HCT116 (cell line): ENCODE measurements around the gene CD28. TPM values are rescaled to one million over a fixed set of nuclear protein-coding genes. Genes with fewer than 3 reads are reported as not detected.

ENCODE experiments used
- ATAC-seq: fragments of 200-7000 bp; cut with Tn5 transposase; 2 replicates; pipeline ENCODE4 v1.9.1; 2020; ENCODE audit warnings: mild to moderate bottlenecking, moderate library complexity
- BruUV-seq: library from RNA; stranded (reverse); fragments of 400-500 nt; replicated peaks from 2 replicates; lab custom pipeline; 2021; lab: Mats Ljungman, UMichigan
- CTCF ChIA-PET: fragments of 300-600 bp; sonication (Branson Sonifier 250); formaldehyde crosslinking; loops from one replicate; lab custom pipeline; 2021; ENCODE audit warnings: antibody characterized with exemption; lab: Charles Lee
- POLR2A ChIA-PET: fragments of 300-600, 350-600 bp; sonication (Branson Sonifier 250); formaldehyde crosslinking; loops from one replicate; lab custom pipeline; 2021; ENCODE audit warnings: antibody characterized with exemption; lab: Charles Lee
- RAD21 ChIA-PET, 2 experiments: fragments of 300-600 bp; sonication (Branson Sonifier 250); formaldehyde crosslinking; loops; one replicate each; lab custom pipeline; 2023; ENCODE audit warnings: low total read pairs in 2 of 2; ENCODE audit not compliant: uncharacterized antibody in 2 of 2, unreplicated experiment in 2 of 2, low non-redundant PET in 1 of 2; lab: Charles Lee
- DNase-seq: peaks from one replicate; pipeline ENCODE4 v3.0.0-alpha.2; 2010; ENCODE audit warnings: low read depth, low spot score
- H2AFZ ChIP-seq: fragments of 200-600 bp; shearing (Covaris generic), sonication (generic); 2 replicates; pipeline ENCODE4 v1.6.1; 2017; ENCODE audit warnings: low read depth, mixed run types, mixed read lengths, antibody characterized with exemption, low read length; ENCODE audit not compliant: poor library complexity, severe bottlenecking
- H3K27ac ChIP-seq: 2 replicates; pipeline ENCODE4 v1.5.1; 2012; ENCODE audit warnings: low read depth, low read length
- H3K27me3 ChIP-seq: fragments of 200-600 bp; sonication (generic); 2 replicates; pipeline ENCODE4 v1.6.1; 2016; ENCODE audit warnings: mixed run types, low read length, mixed read lengths; ENCODE audit not compliant: insufficient read depth
- H3K36me3 ChIP-seq, 2 experiments: fragments of 200-500 bp in 1 of 2; fragments of 200-600 bp in 1 of 2; sonication (Bioruptor generic) in 1 of 2; sonication (generic) in 1 of 2; 2 replicates each; pipeline versions ENCODE4 v1.5.1 to v1.6.1; 2014 to 2016; ENCODE audit warnings: low read length in 2 of 2, inconsistent platforms in 1 of 2, mixed read lengths in 1 of 2, mixed run types in 1 of 2; ENCODE audit not compliant: insufficient read depth in 2 of 2, control insufficient read depth in 1 of 2
- H3K4me1 ChIP-seq, 2 experiments: fragments of 200-600 bp in 1 of 2; sonication (generic) in 1 of 2; 2 replicates each; pipeline versions ENCODE4 v1.5.1 to v1.6.1; 2012 to 2017; ENCODE audit warnings: low read length in 2 of 2, inconsistent platforms in 1 of 2, mild to moderate bottlenecking in 1 of 2, mixed read lengths in 1 of 2, mixed run types in 1 of 2, moderate library complexity in 1 of 2; ENCODE audit not compliant: insufficient read depth in 2 of 2, control insufficient read depth in 1 of 2
- H3K4me2 ChIP-seq: fragments of 200-600 bp; sonication (generic); 2 replicates; pipeline ENCODE4 v1.6.1; 2017; ENCODE audit warnings: mixed run types, low read length, mixed read lengths
- H3K4me3 ChIP-seq, 2 experiments: fragments of 200-600 bp in 1 of 2; sonication (generic) in 1 of 2; replicated peaks in 1 of 2; 2 replicates each; pipeline ENCODE4 v1.5.1; 2011 to 2016; ENCODE audit warnings: low read length in 2 of 2, control low read depth in 1 of 2, low read depth in 1 of 2, mild to moderate bottlenecking in 1 of 2, mixed read lengths in 1 of 2, mixed run types in 1 of 2
- H3K79me2 ChIP-seq: fragments of 200-600 bp; sonication (generic); 2 replicates; pipeline ENCODE4 v1.6.1; 2017; ENCODE audit warnings: mild to moderate bottlenecking, mixed run types, low read length, moderate library complexity, mixed read lengths; ENCODE audit not compliant: insufficient read depth
- H3K9ac ChIP-seq: fragments of 200-600 bp; sonication (generic); 2 replicates; pipeline ENCODE4 v1.6.1; 2016; ENCODE audit warnings: low read length, mixed read lengths
- H3K9me2 ChIP-seq: fragments of 200-600 bp; sonication (generic), shearing (Covaris generic); 2 replicates; pipeline ENCODE4 v1.6.1; 2017; ENCODE audit warnings: mixed run types, mild to moderate bottlenecking, moderate library complexity; ENCODE audit not compliant: insufficient read depth
- H3K9me3 ChIP-seq, 2 experiments: fragments of 200-500 bp in 1 of 2; fragments of 200-600 bp in 1 of 2; sonication (Bioruptor generic) in 1 of 2; sonication (generic) in 1 of 2; 2 replicates each; pipeline ENCODE4 v1.6.1; 2014 to 2017; ENCODE audit warnings: low read length in 2 of 2, mixed read lengths in 2 of 2, inconsistent platforms in 1 of 2, low read depth in 1 of 2, mild to moderate bottlenecking in 1 of 2, mixed run types in 1 of 2, moderate library complexity in 1 of 2; ENCODE audit not compliant: control insufficient read depth in 1 of 2, insufficient read depth in 1 of 2
- H4K20me1 ChIP-seq: fragments of 200-600 bp; sonication (generic), shearing (Covaris generic); 2 replicates; pipeline ENCODE4 v1.6.1; 2017; ENCODE audit warnings: mixed run types, mild to moderate bottlenecking, moderate library complexity; ENCODE audit not compliant: insufficient read depth
- CBX3 ChIP-seq: IDR thresholded peaks from 2 replicates; pipeline ENCODE4 v1.6.1; 2012; ENCODE audit warnings: low read depth
- CEBPB ChIP-seq: IDR thresholded peaks from 2 replicates; pipeline ENCODE4 v1.6.1; 2012; ENCODE audit warnings: low read depth
- CTCF ChIP-seq, 3 experiments: fragments of 200-600 bp in 1 of 3; sonication (generic) in 1 of 3; IDR thresholded peaks in 2 of 3; conservative IDR thresholded peaks in 1 of 3; 2 replicates each; pipeline ENCODE4 v1.5.1; 2012 to 2017; ENCODE audit warnings: low read depth in 2 of 3, low read length in 2 of 3, antibody characterized with exemption in 1 of 3, borderline replicate concordance in 1 of 3, control low read depth in 1 of 3, mild to moderate bottlenecking in 1 of 3, mixed read lengths in 1 of 3, mixed run types in 1 of 3, moderate library complexity in 1 of 3; ENCODE audit not compliant: insufficient read depth in 1 of 3
- EGR1 ChIP-seq: IDR thresholded peaks from 2 replicates; pipeline ENCODE4 v1.6.1; 2012; ENCODE audit warnings: low read depth
- FOSL1 ChIP-seq: IDR thresholded peaks from 2 replicates; pipeline ENCODE4 v1.6.1; 2012; ENCODE audit warnings: low read depth
- JUND ChIP-seq: IDR thresholded peaks from 2 replicates; pipeline ENCODE4 v1.6.1; 2012
- POLR2AphosphoS5 ChIP-seq: IDR thresholded peaks from 2 replicates; pipeline ENCODE4 v1.6.1; 2011; ENCODE audit warnings: mild to moderate bottlenecking, low read depth, low read length, moderate library complexity
- RAD21 ChIP-seq: IDR thresholded peaks from 2 replicates; pipeline ENCODE4 v1.6.1; 2012; ENCODE audit warnings: low read depth, mild to moderate bottlenecking
- TCF7L2 ChIP-seq: IDR thresholded peaks from 2 replicates; pipeline ENCODE4 v1.7.0; 2011; ENCODE audit warnings: borderline replicate concordance, inconsistent platforms; ENCODE audit not compliant: insufficient read depth, insufficient read length; ENCODE audit errors: extremely low read depth
- ZFX ChIP-seq: fragments of 450-650 bp; IDR thresholded peaks from 2 replicates; pipeline ENCODE4 v1.6.1; 2017
- ZNF274 ChIP-seq: fragments of 200-500 bp; sonication (Bioruptor generic); IDR thresholded peaks from 2 replicates; pipeline ENCODE4 v1.6.1; 2014; ENCODE audit warnings: mild to moderate bottlenecking, low read depth, low read length, inconsistent platforms
- intact Hi-C: fragments of 100-400 bp; cut with micrococcal nuclease; formaldehyde crosslinking; loops from 2 replicates; pipeline ENCODE4 v1.10.0; 2022
- total RNA-seq: library from RNA; stranded (reverse); gene quantifications from one replicate; pipeline ENCODE4 v1.2.1, GENCODE V29; 2021; ENCODE audit not compliant: unreplicated experiment

CD28 gene
- total RNA-seq, 1 experiment from 2014 or later = 0.37 TPM

GRCh38 chr2:203720915-203721672 is 14.7 kb downstream of the CD28 start:
- no peaks in the 10 kb centered on the region for H3K9me3 ChIP-seq
- H2AFZ ChIP-seq = no peak overlapping the region
- BruUV-seq = no TSS peak
- RAD21 ChIA-PET = no interaction called here
- no peak overlapping the region for H3K9ac ChIP-seq
- no peaks in the 10 kb centered on the region for H4K20me1 ChIP-seq
- ATAC-seq (no peak; the same call in 1 of the 2 replicates), DNase-seq (no peak)
- H3K4me2 ChIP-seq = no peak overlapping the region
- no peaks in the 10 kb centered on the region for H3K4me1 ChIP-seq
- intact Hi-C loops = no loop called here
- no peaks in the 10 kb centered on the region for H3K9me2 ChIP-seq
- POLR2A ChIA-PET = no interaction called here
- TF ChIP-seq ZFX (no peak), CBX3 (no peak), TCF7L2 (no peak), RAD21 (no peak), CEBPB (no peak), JUND (no peak), EGR1 (no peak), FOSL1 (no peak), POLR2AphosphoS5 (no peak)
- no peaks in the 10 kb centered on the region for H3K27me3 ChIP-seq
- CTCF ChIA-PET = interaction anchor here (0.7 to 1.0 kb wide), 3 partner anchors 11 to 42 kb away, joined by 3 read pairs; no protein-coding TSS in a partner anchor
- no peaks in the 10 kb centered on the region for H3K36me3 ChIP-seq
- no peak overlapping the region for H3K27ac ChIP-seq
- no peak overlapping the region for H3K4me3 ChIP-seq
- H3K79me2 ChIP-seq = no peaks in the 10 kb centered on the region

GRCh38 chr2:203721781-203722300 is 15.4 kb downstream of the CD28 start:
- Histone ChIP-seq H3K4me2 (no peak overlapping the region), H3K4me1 (no peaks in the 10 kb centered on the region), H4K20me1 (no peaks in the 10 kb centered on the region), H3K36me3 (no peaks in the 10 kb centered on the region), H3K4me3 (no peak overlapping the region), H3K79me2 (no peaks in the 10 kb centered on the region), H3K27ac (no peak overlapping the region), H3K9ac (no peak overlapping the region), H2AFZ (no peak overlapping the region), H3K27me3 (no peaks in the 10 kb centered on the region), H3K9me3 (no peaks in the 10 kb centered on the region), H3K9me2 (no peaks in the 10 kb centered on the region)
- RAD21 ChIA-PET = no interaction called here
- intact Hi-C loops = no loop called here
- BruUV-seq = no TSS peak
- DNase-seq (no peak), ATAC-seq (no peak)
- TF ChIP-seq FOSL1 (no peak), CTCF (IDR thresholded peaks at IDR 0.05 in 2 of 3, conservative IDR thresholded peaks at IDR 0.05 in 1 of 3; ENCODE audit: borderline replicate concordance in 1 of 3, insufficient read depth in 1 of 3, low read depth in 2 of 3, low read length in 2 of 3) (no peak), ZNF274 (no peak)
- POLR2A ChIA-PET = no interaction called here
- CTCF ChIA-PET = interaction anchor here (1.0 kb wide), 1 partner anchor 42 kb away, joined by 3 read pairs; no protein-coding TSS in a partner anchor
